T-helper 2 cell treated with Interferon-gamma antibody and Interleukin-4, amounts not matched to agents 100 ng/mL and 5 ng/mL, for 36 hours (primary cell): ENCODE data around the gene PIF1. TPM values are rescaled to one million over a fixed set of nuclear protein-coding genes. Genes with fewer than 3 reads are reported as not detected.

Source experiments
- intact Hi-C: fragments of 100-400 bp; cut with micrococcal nuclease; formaldehyde crosslinking; loops from one replicate; pipeline ENCODE4 v1.15.1; 2023
- total RNA-seq: library from RNA; stranded (reverse); gene quantifications from 2 replicates; pipeline ENCODE4 v1.2.3, GENCODE V29; 2022

PIF1 gene
- total RNA-seq, 1 donor from 2014 or later = 36.7 TPM

GRCh38 chr15:64775551-64776401, 49.7 kb downstream of the PIF1 start, which contains the start of gene RBPMS2:
RBPMS2 (minus strand) TSS chr15:64775589; CDS start chr15:64775319, 270 bp downstream.
- intact Hi-C loops = no loop called here

GRCh38 chr15:64774629-64775493, 50.6 kb downstream of the PIF1 start:
- intact Hi-C loops = no loop called here

- intact Hi-C loops = no loop called here
These were observed 51.3 kb downstream of the PIF1 start for GRCh38 chr15:64774037-64774628.

- intact Hi-C loops = no loop called here
These were observed 51.8 kb downstream of the PIF1 start for GRCh38 chr15:64773606-64774005.

DNA sequence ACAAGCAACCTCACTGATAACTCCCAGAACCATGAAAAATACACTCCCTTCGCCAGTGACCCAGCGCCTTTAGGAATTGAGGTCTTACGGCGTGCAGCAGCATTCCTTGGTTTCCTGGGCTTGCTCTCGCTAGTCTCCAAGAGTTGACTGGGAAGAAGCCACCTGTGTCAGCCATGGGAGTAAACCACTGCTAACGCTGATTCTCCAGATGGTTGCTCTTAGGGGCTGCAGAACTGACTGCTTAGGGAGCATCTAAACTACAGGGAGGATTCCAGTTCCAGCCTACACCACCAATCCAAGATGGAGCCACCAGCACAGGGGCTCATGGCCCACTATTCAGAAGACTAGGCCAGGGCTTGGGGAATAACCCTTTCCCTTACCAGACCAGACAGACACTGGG, 52.5 kb downstream of the PIF1 start:
- intact Hi-C loops = no loop called here

GRCh38 chr15:64772488-64772887, 53.0 kb downstream of the PIF1 start:
- intact Hi-C loops = no loop called here

DNA sequence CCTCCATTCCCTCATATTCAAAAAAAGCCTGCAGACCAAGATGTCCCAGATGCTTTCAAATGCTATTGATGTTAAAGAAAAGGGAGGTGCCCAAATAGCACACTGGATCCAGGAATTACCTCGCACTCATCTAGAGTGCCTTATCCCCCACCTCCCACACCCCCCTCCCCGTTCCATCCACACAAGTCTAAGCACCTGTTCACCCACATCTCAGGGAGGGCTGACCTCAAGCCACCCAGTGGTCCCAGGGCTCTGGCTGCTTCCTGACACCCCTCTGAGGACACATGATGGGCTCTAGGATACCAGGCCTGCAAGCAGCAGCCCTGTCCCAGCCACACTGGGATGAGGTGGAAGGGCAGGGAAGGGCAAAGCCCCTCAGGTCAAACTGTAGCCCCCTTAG, 54.8 kb downstream of the PIF1 start:
- intact Hi-C loops = no loop called here

GRCh38 chr15:64767203-64767602, 58.2 kb downstream of the PIF1 start:
- intact Hi-C loops = no loop called here

DNA sequence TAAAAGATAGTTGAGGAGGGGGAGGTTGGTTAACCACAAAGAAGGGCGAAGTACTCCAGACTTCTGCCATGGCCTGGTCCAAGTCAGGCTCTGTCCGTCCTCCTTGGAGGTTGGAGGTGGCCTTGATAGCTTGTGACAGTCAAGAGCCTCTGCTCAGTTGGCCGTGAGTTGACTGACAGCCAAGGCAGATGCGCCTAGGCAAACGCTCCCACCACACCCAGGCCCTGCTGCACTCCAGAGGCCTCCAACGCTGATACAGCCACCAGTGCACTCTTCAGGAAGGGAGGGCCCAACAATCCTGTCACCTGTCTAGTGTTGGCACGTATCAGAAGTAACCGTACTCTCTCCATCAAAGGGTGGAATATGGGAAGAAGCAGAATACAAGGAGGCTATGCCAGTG, 59.4 kb downstream of the PIF1 start:
- intact Hi-C loops = no loop called here

Other genes starting within 250 kb of the PIF1 start
- gene RBPMS2, start 50.1 kb downstream of the PIF1 start, total RNA-seq = not detected in 2 replicates
- 24.2 and 25.4 TPM in 2 replicates for gene PLEKHO2, start 16.3 kb upstream of the PIF1 start, total RNA-seq
- gene ANKDD1A, start 86.3 kb upstream of the PIF1 start, total RNA-seq = 1.7 and 3.0 TPM in 2 replicates
- gene SPG21, start 164.3 kb upstream of the PIF1 start, total RNA-seq = 58.5 and 58.7 TPM in 2 replicates
- gene MTFMT, start 204.0 kb upstream of the PIF1 start, total RNA-seq = 13.3 and 15.6 TPM in 2 replicates
- gene SLC51B, start 219.7 kb upstream of the PIF1 start, total RNA-seq = not detected in 2 replicates
- gene RASL12, start 242.3 kb upstream of the PIF1 start, total RNA-seq = not detected in 2 replicates